ENCODE data around the gene GCN1. TPM values are rescaled to one million over a fixed set of nuclear protein-coding genes. Genes with fewer than 3 reads are reported as not detected.

The GCN1 gene
- total RNA-seq, 2 experiments from 2014 or later = 86.0 to 94.3 TPM

GRCh38 chr12:120169946-120170345 is 24.6 kb downstream of the GCN1 start:
- Mint-ChIP-seq H3K4me1 (peaks cover 3% of the 10 kb centered on the region), H3K36me3 (ENCODE audit: low read depth) (peaks cover 46% of the 10 kb centered on the region), H3K27ac (no peak overlapping the region), H3K4me3 (no peak overlapping the region), H3K9me3 (no peaks in the 10 kb centered on the region), H3K27me3 (no peaks in the 10 kb centered on the region)
- ChIA-PET CTCF (no interaction called here), POLR2A (no interaction called here)
- DNase-seq = no peak

GRCh38 chr12:120168337-120168736 is 26.2 kb downstream of the GCN1 start:
- no peak for DNase-seq
- Mint-ChIP-seq H3K4me3 (no peak overlapping the region), H3K27me3 (no peaks in the 10 kb centered on the region), H3K9me3 (no peaks in the 10 kb centered on the region), H3K4me1 (peaks cover 3% of the 10 kb centered on the region), H3K36me3 (ENCODE audit: low read depth) (peaks cover 46% of the 10 kb centered on the region), H3K27ac (peak overlapping the region; percentile 44)
- POLR2A ChIA-PET = interaction anchor here (1.1 to 1.8 kb wide), 2 partner anchors 30 to 34 kb away, joined by 3 to 6 read pairs; no protein-coding TSS in a partner anchor
- CTCF ChIA-PET = interaction anchor here (0.7 to 1.5 kb wide), 2 partner anchors 34 to 98 kb away, joined by 4 to 6 read pairs; partner anchors contain the start of gene PXN

- Mint-ChIP-seq H3K27ac (no peak overlapping the region), H3K9me3 (no peaks in the 10 kb centered on the region), H3K27me3 (no peaks in the 10 kb centered on the region), H3K4me1 (peaks cover 3% of the 10 kb centered on the region), H3K4me3 (no peak overlapping the region), H3K36me3 (ENCODE audit: low read depth) (peaks cover 44% of the 10 kb centered on the region)
- no peak for DNase-seq
- ChIA-PET POLR2A (interaction anchor here (0.9 to 1.8 kb wide), 3 partner anchors 31 to 35 kb away, joined by 3 to 6 read pairs (median 5); partner anchors contain the start of gene RPLP0), CTCF (interaction anchor here (0.6 to 1.5 kb wide), 6 partner anchors 10 to 184 kb away, joined by 3 to 6 read pairs (median 4); partner anchors contain the start of genes PXN and SIRT4)
Measured at GRCh38 chr12:120167529-120168095, 26.9 kb downstream of the GCN1 start.

- H3K36me3 Mint-ChIP-seq (ENCODE audit: low read depth) = peaks cover 54% of the 10 kb centered on the region
- POLR2A ChIA-PET = no interaction called here
- H3K4me3 Mint-ChIP-seq = no peak overlapping the region
Measured at GRCh38 chr12:120164293-120164692, 30.2 kb downstream of the GCN1 start.

GRCh38 chr12:120162763-120163162 is 31.8 kb downstream of the GCN1 start:
- H3K27me3 Mint-ChIP-seq = no peaks in the 10 kb centered on the region
- H3K4me3 Mint-ChIP-seq = no peak overlapping the region
- H3K36me3 Mint-ChIP-seq (ENCODE audit: low read depth) = peaks cover 54% of the 10 kb centered on the region
- POLR2A ChIA-PET = interaction anchor here (0.8 kb wide), 1 partner anchor 11 kb away, joined by 3 read pairs; no protein-coding TSS in a partner anchor
- no peak for DNase-seq
- H3K27ac Mint-ChIP-seq = no peak overlapping the region
- no peaks in the 10 kb centered on the region for H3K9me3 Mint-ChIP-seq
- CTCF ChIA-PET = no interaction called here
- peaks cover under 1% of the 10 kb centered on the region for H3K4me1 Mint-ChIP-seq

More at GRCh38 chr12:120164293-120164692, 30.2 kb downstream of the GCN1 start:
- Mint-ChIP-seq H3K27ac (no peak overlapping the region), H3K27me3 (no peaks in the 10 kb centered on the region), H3K9me3 (no peaks in the 10 kb centered on the region), H3K4me1 (no peaks in the 10 kb centered on the region)
- no peak for DNase-seq
- CTCF ChIA-PET = interaction anchor here (1.0 kb wide), 1 partner anchor 138 kb away, joined by 3 read pairs; the partner anchor contains the start of gene SIRT4

- no peak for DNase-seq
- no peaks in the 10 kb centered on the region for H3K9me3 Mint-ChIP-seq
- ChIA-PET POLR2A (interaction anchor here (0.8 kb wide), 1 partner anchor 10 kb away, joined by 3 read pairs; no protein-coding TSS in a partner anchor), CTCF (no interaction called here)
- no peak overlapping the region for H3K27ac Mint-ChIP-seq
- H3K4me3 Mint-ChIP-seq = no peak overlapping the region
- no peaks in the 10 kb centered on the region for H3K27me3 Mint-ChIP-seq
- H3K36me3 Mint-ChIP-seq (ENCODE audit: low read depth) = peaks cover 60% of the 10 kb centered on the region
- H3K4me1 Mint-ChIP-seq = peaks cover 10% of the 10 kb centered on the region
Measured at GRCh38 chr12:120161852-120162251, 32.7 kb downstream of the GCN1 start.

GRCh38 chr12:120159509-120160237 is 34.8 kb downstream of the GCN1 start:
- no peaks in the 10 kb centered on the region for H3K27me3 Mint-ChIP-seq
- CTCF ChIA-PET = interaction anchor here (0.9 kb wide), 1 partner anchor 153 kb away, joined by 3 read pairs; no protein-coding TSS in a partner anchor
- H3K9me3 Mint-ChIP-seq = no peaks in the 10 kb centered on the region
- peaks cover 19% of the 10 kb centered on the region for H3K4me1 Mint-ChIP-seq
- H3K36me3 Mint-ChIP-seq (ENCODE audit: low read depth) = peaks cover 76% of the 10 kb centered on the region
- no peak for DNase-seq
- POLR2A ChIA-PET = interaction anchor here (0.6 to 2.0 kb wide), 4 partner anchors 41 to 142 kb away, joined by 3 to 5 read pairs (median 4); partner anchors contain the start of genes RAB35, RNU4-2 and RPLP0
- H3K27ac Mint-ChIP-seq = no peak overlapping the region
- no peak overlapping the region for H3K4me3 Mint-ChIP-seq

GRCh38 chr12:120158351-120158750 is 36.2 kb downstream of the GCN1 start:
- Mint-ChIP-seq H3K27ac (no peak overlapping the region), H3K9me3 (no peaks in the 10 kb centered on the region), H3K4me3 (no peak overlapping the region), H3K27me3 (no peaks in the 10 kb centered on the region), H3K36me3 (ENCODE audit: low read depth) (peaks cover 78% of the 10 kb centered on the region), H3K4me1 (peaks cover 19% of the 10 kb centered on the region)
- ChIA-PET POLR2A (no interaction called here), CTCF (interaction anchor here (0.9 kb wide), 1 partner anchor 152 kb away, joined by 3 read pairs; no protein-coding TSS in a partner anchor)
- DNase-seq = no peak

- no peak for DNase-seq
- peak overlapping the region; percentile 85 for H3K27ac Mint-ChIP-seq
- H3K27me3 Mint-ChIP-seq = no peaks in the 10 kb centered on the region
- peaks cover 19% of the 10 kb centered on the region for H3K4me1 Mint-ChIP-seq
- ChIA-PET CTCF (no interaction called here), POLR2A (no interaction called here)
- H3K36me3 Mint-ChIP-seq (ENCODE audit: low read depth) = peaks cover 82% of the 10 kb centered on the region
- no peaks in the 10 kb centered on the region for H3K9me3 Mint-ChIP-seq
- H3K4me3 Mint-ChIP-seq = no peak overlapping the region
Measured at GRCh38 chr12:120157678-120158077, 36.8 kb downstream of the GCN1 start.

- peak overlapping the region; percentile 85 for H3K27ac Mint-ChIP-seq
- peak overlapping the region; percentile 23 for H3K4me3 Mint-ChIP-seq
- H3K9me3 Mint-ChIP-seq = no peaks in the 10 kb centered on the region
- DNase-seq = peak; percentile 50
- POLR2A ChIA-PET = interaction anchor here (1.0 kb wide), 1 partner anchor 29 kb away, joined by 3 read pairs; no protein-coding TSS in a partner anchor
- no peaks in the 10 kb centered on the region for H3K27me3 Mint-ChIP-seq
- H3K36me3 Mint-ChIP-seq (ENCODE audit: low read depth) = peaks cover 72% of the 10 kb centered on the region
- peaks cover 19% of the 10 kb centered on the region for H3K4me1 Mint-ChIP-seq
- CTCF ChIA-PET = no interaction called here
Measured at GRCh38 chr12:120156315-120157259, 37.9 kb downstream of the GCN1 start.

GRCh38 chr12:120155072-120155471 is 39.4 kb downstream of the GCN1 start:
- H3K4me1 Mint-ChIP-seq = peaks cover 19% of the 10 kb centered on the region
- peaks cover 68% of the 10 kb centered on the region for H3K36me3 Mint-ChIP-seq (ENCODE audit: low read depth)
- POLR2A ChIA-PET = no interaction called here

GRCh38 chr12:120150919-120151525 is 43.5 kb downstream of the GCN1 start:
- Mint-ChIP-seq H3K36me3 (ENCODE audit: low read depth) (peaks cover 61% of the 10 kb centered on the region), H3K9me3 (no peaks in the 10 kb centered on the region), H3K4me1 (peaks cover 1% of the 10 kb centered on the region), H3K4me3 (no peak overlapping the region), H3K27ac (no peak overlapping the region), H3K27me3 (no peaks in the 10 kb centered on the region)
- no peak for DNase-seq
- POLR2A ChIA-PET = interaction anchor here (1.1 kb wide), 1 partner anchor 11 kb away, joined by 3 read pairs; no protein-coding TSS in a partner anchor
- CTCF ChIA-PET = no interaction called here

More at GRCh38 chr12:120155072-120155471, 39.4 kb downstream of the GCN1 start:
- CTCF ChIA-PET = no interaction called here
- Mint-ChIP-seq H3K27ac (no peak overlapping the region), H3K4me3 (no peak overlapping the region), H3K27me3 (no peaks in the 10 kb centered on the region), H3K9me3 (no peaks in the 10 kb centered on the region)
- DNase-seq = no peak
